ENCODE measurements around the gene CYP21A2.
"Not testable (repeated sequence)": the region's sequence is repeated elsewhere in the genome, so short reads cannot be mapped to it uniquely, and the experiment has no call there.

DNA sequence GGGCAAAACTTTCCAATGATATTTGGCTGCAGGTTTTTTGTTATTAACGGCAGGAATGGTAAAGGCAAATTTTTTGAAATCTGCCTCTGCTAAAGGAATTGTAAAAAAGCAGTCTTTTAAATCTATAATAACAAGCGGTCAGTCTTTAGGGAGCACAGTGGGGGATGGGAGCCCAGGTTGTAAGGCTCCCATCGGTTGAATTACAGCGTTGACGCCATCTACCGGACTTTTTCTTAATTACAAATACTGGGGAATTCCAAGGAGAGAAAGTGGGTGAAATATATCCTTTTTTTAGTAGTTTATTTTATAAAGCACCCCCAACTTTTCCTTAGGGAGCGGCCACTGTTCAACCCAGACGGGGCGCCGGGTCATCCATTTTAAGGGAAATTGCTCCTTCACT lies 16.1 kb upstream of the CYP21A2 start:
- TF ChIP-seq TCF4 (CRISPR knock-in tag; IDR thresholded peaks at IDR 0.05; ENCODE audit: borderline replicate concordance); SNAI2 (CRISPR knock-in tag; IDR thresholded peaks at IDR 0.05); ARNTL (CRISPR knock-in tag; IDR thresholded peaks at IDR 0.05; ENCODE audit: borderline replicate concordance, low read depth); BACH2 (CRISPR knock-in tag; IDR thresholded peaks at IDR 0.05; ENCODE audit: borderline replicate concordance); ZNF8 (CRISPR knock-in tag; IDR thresholded peaks at IDR 0.05); ISL1 (CRISPR knock-in tag; IDR thresholded peaks at IDR 0.05); ZFP30 (CRISPR knock-in tag; IDR thresholded peaks at IDR 0.05); ZC3H10 (CRISPR knock-in tag; IDR thresholded peaks at IDR 0.05); TSHZ2 (CRISPR knock-in tag; IDR thresholded peaks at IDR 0.05); PPARA (CRISPR knock-in tag; IDR thresholded peaks at IDR 0.05; ENCODE audit: borderline replicate concordance); RARB (CRISPR knock-in tag; IDR thresholded peaks at IDR 0.05): not testable (repeated sequence)
- TF ChIP-seq, protein P1, sequence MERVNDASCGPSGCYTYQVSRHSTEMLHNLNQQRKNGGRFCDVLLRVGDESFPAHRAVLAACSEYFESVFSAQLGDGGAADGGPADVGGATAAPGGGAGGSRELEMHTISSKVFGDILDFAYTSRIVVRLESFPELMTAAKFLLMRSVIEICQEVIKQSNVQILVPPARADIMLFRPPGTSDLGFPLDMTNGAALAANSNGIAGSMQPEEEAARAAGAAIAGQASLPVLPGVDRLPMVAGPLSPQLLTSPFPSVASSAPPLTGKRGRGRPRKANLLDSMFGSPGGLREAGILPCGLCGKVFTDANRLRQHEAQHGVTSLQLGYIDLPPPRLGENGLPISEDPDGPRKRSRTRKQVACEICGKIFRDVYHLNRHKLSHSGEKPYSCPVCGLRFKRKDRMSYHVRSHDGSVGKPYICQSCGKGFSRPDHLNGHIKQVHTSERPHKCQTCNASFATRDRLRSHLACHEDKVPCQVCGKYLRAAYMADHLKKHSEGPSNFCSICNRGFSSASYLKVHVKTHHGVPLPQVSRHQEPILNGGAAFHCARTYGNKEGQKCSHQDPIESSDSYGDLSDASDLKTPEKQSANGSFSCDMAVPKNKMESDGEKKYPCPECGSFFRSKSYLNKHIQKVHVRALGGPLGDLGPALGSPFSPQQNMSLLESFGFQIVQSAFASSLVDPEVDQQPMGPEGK (CRISPR knock-in tag; IDR thresholded peaks at IDR 0.05; ENCODE audit: borderline replicate concordance), result not testable (repeated sequence)
